ENCODE results near the gene RNF112. TPM values are rescaled to one million over a fixed set of nuclear protein-coding genes. Genes with fewer than 3 reads are reported as not detected.
"Not testable (repeated sequence)": the region's sequence is repeated elsewhere in the genome, so short reads cannot be mapped to it uniquely, and the experiment has no call there.

RNF112 gene
- total RNA-seq, 1 experiment from 2014 or later = 0.09 TPM

- no TSS peak for BruUV-seq (replicated peaks)
- no peak for TF ChIP-seq CTCF (conservative IDR thresholded peaks at IDR 0.05; ENCODE audit: low read depth, low read length)
- no peak for TF ChIP-seq EZH2 (IDR thresholded peaks at IDR 0.05; ENCODE audit: borderline replicate concordance, low read depth, low read length, poor library complexity, severe bottlenecking)
- no peak overlapping the region for H3K27ac ChIP-seq (ENCODE audit: low read depth, low read length, poor library complexity, severe bottlenecking)
- H3K36me3 ChIP-seq (ENCODE audit: insufficient read depth, low read length, poor library complexity, severe bottlenecking) = no peaks in the 10 kb centered on the region
- H3K27me3 ChIP-seq (replicated peaks; ENCODE audit: insufficient read depth, low read depth, low read length, poor library complexity) = no peaks in the 10 kb centered on the region
- intact Hi-C loops (cut with micrococcal nuclease; ENCODE audit: unreplicated experiment) = no loop called here
- no peak for DNase-seq (ENCODE audit: low spot score)
- ChIA-PET CTCF (no interaction called here), POLR2A (ENCODE audit: low non-redundant PET) (no interaction called here)
- H3K4me1 ChIP-seq (ENCODE audit: insufficient read depth, low read length, poor library complexity, severe bottlenecking) = no peaks in the 10 kb centered on the region
- no peak overlapping the region for H3K4me3 ChIP-seq (ENCODE audit: low read depth, low read length, poor library complexity, severe bottlenecking)
- peaks cover 2% of the 10 kb centered on the region for H3K9me3 ChIP-seq (ENCODE audit: low read depth, low read length, poor library complexity, severe bottlenecking)
Measured at GRCh38 chr17:19440421-19440820, 29.4 kb downstream of the RNF112 start.

- CTCF ChIA-PET; intact Hi-C loops (cut with micrococcal nuclease; ENCODE audit: unreplicated experiment); H3K36me3 ChIP-seq (ENCODE audit: insufficient read depth, low read length, poor library complexity, severe bottlenecking); H3K27ac ChIP-seq (ENCODE audit: low read depth, low read length, poor library complexity, severe bottlenecking); H3K4me1 ChIP-seq (ENCODE audit: insufficient read depth, low read length, poor library complexity, severe bottlenecking); H3K4me3 ChIP-seq (ENCODE audit: low read depth, low read length, poor library complexity, severe bottlenecking); H3K27me3 ChIP-seq (replicated peaks; ENCODE audit: insufficient read depth, low read depth, low read length, poor library complexity); BruUV-seq (replicated peaks); DNase-seq (ENCODE audit: low spot score); POLR2A ChIA-PET (ENCODE audit: low non-redundant PET); H3K9me3 ChIP-seq (ENCODE audit: low read depth, low read length, poor library complexity, severe bottlenecking): not testable (repeated sequence)
Measured at GRCh38 chr17:19441288-19441687, 30.3 kb downstream of the RNF112 start.

DNA sequence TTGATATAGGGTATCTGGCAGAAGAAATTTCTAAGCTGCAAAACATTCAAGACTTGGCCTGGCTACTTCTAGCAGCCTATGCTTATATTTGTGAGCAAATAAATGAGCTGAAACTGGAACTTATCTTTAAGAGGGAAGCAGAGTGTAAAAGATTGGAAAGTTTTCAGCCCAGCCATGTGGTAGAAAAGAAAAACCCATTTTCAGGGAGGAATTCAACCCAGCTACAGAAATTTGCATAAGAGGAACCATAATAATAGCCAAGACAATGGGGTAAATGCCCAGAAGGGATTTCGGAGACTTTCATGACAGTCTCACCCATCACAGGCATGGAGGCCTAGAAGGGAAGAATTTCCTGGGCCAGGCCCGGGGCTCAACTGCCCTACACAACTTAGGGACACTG, 31.7 kb downstream of the RNF112 start:
- H3K4me3 ChIP-seq (ENCODE audit: low read depth, low read length, poor library complexity, severe bottlenecking) = no peak overlapping the region
- H3K36me3 ChIP-seq (ENCODE audit: insufficient read depth, low read length, poor library complexity, severe bottlenecking) = no peaks in the 10 kb centered on the region
- BruUV-seq (replicated peaks) = no TSS peak
- ChIA-PET POLR2A (ENCODE audit: low non-redundant PET) (no interaction called here), CTCF (no interaction called here)
- TF ChIP-seq CTCF (conservative IDR thresholded peaks at IDR 0.05; ENCODE audit: low read depth, low read length) (no peak), EZH2 (IDR thresholded peaks at IDR 0.05; ENCODE audit: borderline replicate concordance, low read depth, low read length, poor library complexity, severe bottlenecking) (no peak)
- H3K4me1 ChIP-seq (ENCODE audit: insufficient read depth, low read length, poor library complexity, severe bottlenecking) = peaks cover 12% of the 10 kb centered on the region
- intact Hi-C loops (cut with micrococcal nuclease; ENCODE audit: unreplicated experiment) = no loop called here
- H3K27ac ChIP-seq (ENCODE audit: low read depth, low read length, poor library complexity, severe bottlenecking) = no peak overlapping the region
- H3K27me3 ChIP-seq (replicated peaks; ENCODE audit: insufficient read depth, low read depth, low read length, poor library complexity) = no peaks in the 10 kb centered on the region
- no peak for DNase-seq (ENCODE audit: low spot score)
- H3K9me3 ChIP-seq (ENCODE audit: low read depth, low read length, poor library complexity, severe bottlenecking) = peaks cover 4% of the 10 kb centered on the region

GRCh38 chr17:19443148-19443547, 32.1 kb downstream of the RNF112 start:
- CTCF ChIA-PET = no interaction called here

More at GRCh38 chr17:19443148-19443547, 32.1 kb downstream of the RNF112 start:
- Histone ChIP-seq H3K27me3 (replicated peaks; ENCODE audit: insufficient read depth, low read depth, low read length, poor library complexity) (no peaks in the 10 kb centered on the region), H3K4me1 (ENCODE audit: insufficient read depth, low read length, poor library complexity, severe bottlenecking) (peaks cover 16% of the 10 kb centered on the region), H3K36me3 (ENCODE audit: insufficient read depth, low read length, poor library complexity, severe bottlenecking) (no peaks in the 10 kb centered on the region), H3K27ac (ENCODE audit: low read depth, low read length, poor library complexity, severe bottlenecking) (no peak overlapping the region), H3K9me3 (ENCODE audit: low read depth, low read length, poor library complexity, severe bottlenecking) (peaks cover 4% of the 10 kb centered on the region), H3K4me3 (ENCODE audit: low read depth, low read length, poor library complexity, severe bottlenecking) (no peak overlapping the region)
- TF ChIP-seq CTCF (conservative IDR thresholded peaks at IDR 0.05; ENCODE audit: low read depth, low read length) (no peak), EZH2 (IDR thresholded peaks at IDR 0.05; ENCODE audit: borderline replicate concordance, low read depth, low read length, poor library complexity, severe bottlenecking) (no peak)
- POLR2A ChIA-PET (ENCODE audit: low non-redundant PET) = no interaction called here
- no TSS peak for BruUV-seq (replicated peaks)
- DNase-seq (ENCODE audit: low spot score) = no peak
- intact Hi-C loops (cut with micrococcal nuclease; ENCODE audit: unreplicated experiment) = no loop called here

All from A673 (cell line).